DND-41 (cell line): ENCODE measurements around the gene ERICH2.
"Not testable (repeated sequence)": the region's sequence is repeated elsewhere in the genome, so short reads cannot be mapped to it uniquely, and the experiment has no call there.

Experiments
- ATAC-seq: fragments of 200-7000 bp; cut with Tn5 transposase; 3 replicates; pipeline ENCODE4 v1.9.1; 2021; ENCODE audit warnings: low read depth; ENCODE audit not compliant: insufficient read depth
- DNase-seq: peaks from one replicate; pipeline ENCODE4 v3.0.0-alpha.2; 2020
- H2AFZ ChIP-seq: 2 replicates; pipeline ENCODE4 v1.6.0; 2012; ENCODE audit warnings: low read depth, low read length
- H3K27ac ChIP-seq: 2 replicates; pipeline ENCODE4 v1.5.1; 2012; ENCODE audit warnings: low read length, inconsistent platforms
- H3K27me3 ChIP-seq: fragments of 200-600 bp; sonication (generic); 2 replicates; pipeline ENCODE4 v1.6.0; 2012; ENCODE audit warnings: low read length, mild to moderate bottlenecking, inconsistent platforms; ENCODE audit not compliant: insufficient read depth, poor library complexity
- H3K36me3 ChIP-seq: 2 replicates; pipeline ENCODE4 v1.5.1; 2012; ENCODE audit warnings: low read length, inconsistent platforms; ENCODE audit not compliant: insufficient read depth
- H3K4me1 ChIP-seq: 2 replicates; pipeline ENCODE4 v1.5.1; 2012; ENCODE audit warnings: mild to moderate bottlenecking, low read length; ENCODE audit not compliant: insufficient read depth
- H3K4me2 ChIP-seq: 2 replicates; pipeline ENCODE4 v1.6.0; 2012; ENCODE audit warnings: mild to moderate bottlenecking, moderate library complexity, low read length, inconsistent platforms; ENCODE audit not compliant: insufficient read depth
- H3K4me3 ChIP-seq, 2 experiments: fragments of 200-600 bp in 1 of 2; shearing (Covaris generic) in 1 of 2; 2 replicates each; pipeline ENCODE4 v1.5.1; 2012 to 2016; ENCODE audit warnings: inconsistent platforms in 2 of 2, low read length in 2 of 2, mild to moderate bottlenecking in 2 of 2, low read depth in 1 of 2, moderate library complexity in 1 of 2
- H3K79me2 ChIP-seq: 2 replicates; pipeline ENCODE4 v1.6.0; 2012; ENCODE audit warnings: low read length, inconsistent platforms; ENCODE audit not compliant: insufficient read depth
- H3K9ac ChIP-seq: 2 replicates; pipeline ENCODE4 v1.6.0; 2012; ENCODE audit warnings: low read depth, mild to moderate bottlenecking, inconsistent platforms, low read length, moderate library complexity
- H3K9me3 ChIP-seq: 2 replicates; pipeline ENCODE4 v1.5.1; 2012; ENCODE audit warnings: low read length, moderate library complexity, mild to moderate bottlenecking, inconsistent platforms; ENCODE audit not compliant: insufficient read depth, severe bottlenecking
- H4K20me1 ChIP-seq: 2 replicates; pipeline ENCODE4 v1.6.0; 2012; ENCODE audit warnings: low read length; ENCODE audit not compliant: insufficient read depth
- EZH2 ChIP-seq: IDR thresholded peaks from 3 replicates; pipeline ENCODE4 v1.6.1; 2012; ENCODE audit warnings: borderline replicate concordance, low read depth, mild to moderate bottlenecking, moderate library complexity, low read length, inconsistent platforms; ENCODE audit not compliant: severe bottlenecking
- TF ChIP-seq, protein P1 (sequence below): IDR thresholded peaks from 2 replicates; pipeline ENCODE4 v1.5.1; 2012; ENCODE audit warnings: borderline replicate concordance, low read length, moderate library complexity, mild to moderate bottlenecking; ENCODE audit not compliant: poor library complexity, severe bottlenecking; ENCODE audit errors: extremely low read depth

ERICH2 gene

DNA sequence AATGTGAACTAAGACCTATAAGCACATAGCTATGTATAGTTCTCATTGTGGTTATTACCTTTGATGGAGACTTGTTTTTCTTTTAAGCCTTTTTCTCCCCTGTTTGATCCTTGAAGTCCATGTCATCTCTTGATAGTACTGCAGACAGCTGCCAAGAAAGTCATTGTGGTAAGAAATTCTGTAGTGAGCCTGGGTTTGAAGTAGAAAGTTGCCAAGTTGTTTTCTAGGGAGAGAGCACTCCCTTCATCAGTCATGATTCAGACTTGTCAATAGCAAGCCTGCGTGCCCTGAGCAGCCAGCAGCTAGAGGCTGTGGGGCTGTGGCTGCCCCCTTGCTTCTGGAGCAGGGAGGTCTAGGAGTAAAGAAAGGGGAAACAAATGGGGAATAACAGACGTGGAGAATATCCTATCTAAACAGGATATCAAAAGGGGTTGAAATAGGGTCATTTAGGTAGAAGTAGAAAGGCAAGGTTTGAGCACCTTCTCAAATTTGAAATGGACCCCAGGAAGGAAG, 46.7 kb upstream of the ERICH2 start:
- ATAC-seq = no peak
- Histone ChIP-seq H4K20me1 (no peaks in the 10 kb centered on the region), H3K9ac (no peak overlapping the region), H3K9me3 (no peaks in the 10 kb centered on the region), H3K27ac (no peak overlapping the region), H3K27me3 (peaks cover 9% of the 10 kb centered on the region), H3K36me3 (no peaks in the 10 kb centered on the region), H3K4me3 (no peak overlapping the region), H2AFZ (no peak overlapping the region), H3K4me2 (no peak overlapping the region), H3K4me1 (no peaks in the 10 kb centered on the region), H3K79me2 (no peaks in the 10 kb centered on the region)
- TF ChIP-seq, protein P1, sequence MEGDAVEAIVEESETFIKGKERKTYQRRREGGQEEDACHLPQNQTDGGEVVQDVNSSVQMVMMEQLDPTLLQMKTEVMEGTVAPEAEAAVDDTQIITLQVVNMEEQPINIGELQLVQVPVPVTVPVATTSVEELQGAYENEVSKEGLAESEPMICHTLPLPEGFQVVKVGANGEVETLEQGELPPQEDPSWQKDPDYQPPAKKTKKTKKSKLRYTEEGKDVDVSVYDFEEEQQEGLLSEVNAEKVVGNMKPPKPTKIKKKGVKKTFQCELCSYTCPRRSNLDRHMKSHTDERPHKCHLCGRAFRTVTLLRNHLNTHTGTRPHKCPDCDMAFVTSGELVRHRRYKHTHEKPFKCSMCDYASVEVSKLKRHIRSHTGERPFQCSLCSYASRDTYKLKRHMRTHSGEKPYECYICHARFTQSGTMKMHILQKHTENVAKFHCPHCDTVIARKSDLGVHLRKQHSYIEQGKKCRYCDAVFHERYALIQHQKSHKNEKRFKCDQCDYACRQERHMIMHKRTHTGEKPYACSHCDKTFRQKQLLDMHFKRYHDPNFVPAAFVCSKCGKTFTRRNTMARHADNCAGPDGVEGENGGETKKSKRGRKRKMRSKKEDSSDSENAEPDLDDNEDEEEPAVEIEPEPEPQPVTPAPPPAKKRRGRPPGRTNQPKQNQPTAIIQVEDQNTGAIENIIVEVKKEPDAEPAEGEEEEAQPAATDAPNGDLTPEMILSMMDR = no peak
- TF ChIP-seq EZH2 = no peak
- DNase-seq = no peak

DNA sequence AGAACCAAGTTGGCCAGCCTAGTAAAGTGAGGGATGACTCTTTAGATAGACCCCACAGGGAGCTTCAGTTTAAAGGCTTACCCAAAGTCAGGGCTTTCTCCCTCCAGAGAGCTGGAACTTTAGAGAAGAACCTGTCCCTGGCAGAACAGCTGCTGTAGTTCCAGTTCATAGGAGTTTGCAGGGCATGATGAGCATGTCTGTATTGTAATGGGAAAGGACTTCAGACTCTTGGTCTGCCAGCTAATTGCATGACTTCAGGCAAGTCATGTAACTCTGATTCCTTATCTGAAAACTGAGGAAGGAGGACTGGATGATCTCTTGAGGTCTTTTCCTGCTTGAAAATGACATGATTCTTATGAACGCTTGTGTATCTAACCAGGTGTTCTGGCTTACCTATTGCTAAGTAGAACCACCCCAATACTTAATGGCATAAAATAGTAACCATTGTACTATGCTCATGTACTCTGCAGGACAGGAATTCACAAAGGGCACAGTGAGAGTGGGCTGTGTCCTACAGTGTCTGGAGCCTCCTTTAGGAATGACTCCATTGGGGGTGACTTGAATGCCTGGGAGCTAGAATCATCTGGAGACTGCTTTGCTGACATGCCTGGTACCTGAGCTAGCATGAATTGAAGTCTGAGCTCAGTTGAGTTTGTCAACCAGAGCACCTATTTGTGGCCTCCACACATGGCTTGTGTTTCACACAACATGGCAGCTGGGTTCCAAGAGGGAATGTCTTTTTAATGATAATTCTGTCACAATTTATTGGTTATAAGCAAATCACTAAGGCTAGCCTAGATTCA, 36.2 kb upstream of the ERICH2 start:
- no peak for DNase-seq
- TF ChIP-seq, protein P1 = no peak
- no peak for TF ChIP-seq EZH2

DNA sequence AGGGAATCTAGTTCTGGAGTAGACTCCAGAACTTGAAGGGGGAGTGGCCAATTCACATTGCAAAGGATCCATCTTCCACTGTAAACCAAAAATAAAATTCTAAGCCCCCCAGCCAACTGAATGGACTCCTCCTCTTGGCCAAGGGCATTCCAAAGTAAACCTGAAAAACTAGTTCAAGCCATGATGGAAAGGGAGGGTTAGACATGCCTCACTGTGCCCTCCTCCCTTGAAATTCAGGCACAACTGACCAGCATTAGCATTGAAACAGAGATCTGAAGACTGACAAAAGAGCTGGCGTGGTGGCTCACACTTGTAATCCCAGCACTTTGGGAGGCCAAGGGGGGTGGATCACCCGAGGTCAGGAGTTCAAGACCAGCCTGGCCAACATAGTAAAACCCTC, 35.6 kb upstream of the ERICH2 start:
- H3K9ac ChIP-seq, H4K20me1 ChIP-seq, DNase-seq, H3K4me2 ChIP-seq, H3K4me3 ChIP-seq, ATAC-seq, H3K79me2 ChIP-seq, H3K36me3 ChIP-seq, H3K27ac ChIP-seq, H3K9me3 ChIP-seq, H3K27me3 ChIP-seq, H3K4me1 ChIP-seq, H2AFZ ChIP-seq: not testable (repeated sequence)

More for the DNA sequence above, 36.2 kb upstream of the ERICH2 start:
- no peaks in the 10 kb centered on the region for H4K20me1 ChIP-seq
- H3K9ac ChIP-seq = no peak overlapping the region
- H3K4me2 ChIP-seq = no peak overlapping the region
- H2AFZ ChIP-seq = no peak overlapping the region
- H3K4me3 ChIP-seq = no peak overlapping the region
- no peaks in the 10 kb centered on the region for H3K9me3 ChIP-seq
- H3K27ac ChIP-seq = no peak overlapping the region
- no peaks in the 10 kb centered on the region for H3K36me3 ChIP-seq
- H3K79me2 ChIP-seq = no peaks in the 10 kb centered on the region
- no peak for ATAC-seq
- H3K4me1 ChIP-seq = no peaks in the 10 kb centered on the region
- H3K27me3 ChIP-seq = peaks cover under 1% of the 10 kb centered on the region

DNA sequence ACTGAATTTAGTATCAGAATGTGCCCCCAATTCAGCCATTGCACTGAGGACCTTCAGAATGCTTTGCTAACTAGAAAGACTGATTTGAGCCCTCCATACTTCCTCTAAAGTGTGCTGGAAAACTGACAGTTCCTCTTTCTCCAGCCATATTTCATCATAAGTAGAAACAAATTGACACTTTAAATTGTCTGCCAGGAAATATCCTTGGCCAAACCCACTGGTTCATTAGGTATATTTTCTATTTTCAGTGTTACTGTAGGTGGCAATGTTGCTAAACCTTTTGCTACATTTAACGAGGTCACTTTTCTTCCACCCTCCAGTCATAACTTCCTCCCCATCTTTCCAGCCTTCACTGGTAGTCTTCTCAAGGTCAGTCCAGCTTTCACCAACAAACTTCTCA, 33.5 kb upstream of the ERICH2 start:
- H3K79me2 ChIP-seq = no peaks in the 10 kb centered on the region
- H3K4me2 ChIP-seq = no peak overlapping the region
- ATAC-seq (no peak), DNase-seq (no peak)
- TF ChIP-seq, protein P1 = no peak
- TF ChIP-seq EZH2 = no peak
- H3K27ac ChIP-seq = no peak overlapping the region
- H3K4me1 ChIP-seq = no peaks in the 10 kb centered on the region
- H3K27me3 ChIP-seq = peaks cover 8% of the 10 kb centered on the region
- no peaks in the 10 kb centered on the region for H3K9me3 ChIP-seq
- H2AFZ ChIP-seq = no peak overlapping the region
- no peak overlapping the region for H3K9ac ChIP-seq
- H3K4me3 ChIP-seq = no peak overlapping the region
- no peaks in the 10 kb centered on the region for H4K20me1 ChIP-seq
- no peaks in the 10 kb centered on the region for H3K36me3 ChIP-seq
